ENCODE data around the gene VN1R5. TPM values are rescaled to one million over a fixed set of nuclear protein-coding genes. Genes with fewer than 3 reads are reported as not detected.

Gene VN1R5
- total and polyA plus RNA-seq, 9 of the 15 experiments (the other 6 are each of a cell fraction or from before 2014, with no cell fraction given) = not detected

DNA sequence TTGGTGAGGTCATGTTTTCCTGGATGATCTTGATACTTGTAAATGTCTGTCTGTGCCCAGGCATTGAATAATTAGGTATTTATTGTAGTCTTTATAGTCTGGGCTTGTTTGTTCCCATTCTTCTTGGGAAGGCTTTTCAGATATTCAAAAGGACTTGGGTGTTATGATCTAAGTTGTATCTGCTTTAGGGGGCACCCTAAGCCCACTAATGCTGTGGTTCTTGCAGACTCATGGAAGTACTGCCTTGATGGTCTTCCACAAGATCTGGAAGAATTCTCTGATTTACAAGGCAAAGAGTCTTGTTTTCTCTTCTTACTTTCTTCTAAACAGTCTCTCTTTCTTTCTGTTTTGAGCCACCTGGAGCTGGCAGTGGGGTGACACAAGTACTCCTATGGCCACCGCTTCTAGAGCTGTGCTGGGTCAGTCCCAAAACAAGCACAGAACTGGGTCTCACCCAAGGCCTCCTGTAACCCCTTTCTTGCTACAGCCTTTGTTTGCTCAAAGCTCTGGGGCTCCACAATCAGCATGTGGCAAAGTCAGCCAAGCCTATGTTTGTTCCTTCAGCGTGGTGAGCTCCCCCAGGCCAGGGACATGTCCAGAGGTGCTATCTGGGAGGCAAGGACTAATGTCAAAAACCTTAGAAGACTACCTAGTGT lies 12.6 kb downstream of the VN1R5 start:
- intact Hi-C loops (cut with micrococcal nuclease) (loop anchor here (1.0 kb wide), 1 partner anchor 219 kb away; no protein-coding TSS in a partner anchor), in situ Hi-C loops (cut with MboI) (no loop called here)
- no peak overlapping the region for H3K9ac ChIP-seq (ENCODE audit: insufficient read depth in 1 of 2, low read depth in 2 of 2, low read length in 2 of 2)
- no peak overlapping the region for H3K27ac ChIP-seq (ENCODE audit: extremely low read depth, low read depth, low read length)
- peaks cover 3% of the 10 kb centered on the region; the same call in 1 of the 2 replicates for H3K9me3 ChIP-seq (replicated peaks; ENCODE audit: control insufficient read depth, insufficient read depth, low read depth, low read length)
- no peak for DNase-seq (ENCODE audit: extremely low read depth in 1 of 4, low spot score in 3 of 4)
- H3K9me1 ChIP-seq (ENCODE audit: control insufficient read depth, insufficient read depth, low read length) = no peaks in the 10 kb centered on the region
- no peak for FAIRE-seq
- no peak for ATAC-seq
- ChIA-PET POLR2A (interaction anchor here (0.5 kb wide), 1 partner anchor 703 kb away, joined by 3 read pairs; no protein-coding TSS in a partner anchor), CTCF (ENCODE audit: low intra/inter-chr PET ratio) (no interaction called here)
- no peak overlapping the region for H2AFZ ChIP-seq (ENCODE audit: low read depth, low read length)
- no peak for TF ChIP-seq GATA2 (CRISPR knock-in tag; IDR thresholded peaks at IDR 0.05)
- peak in 1 of 2 experiments; percentile 29; a peak in 2 of 4 replicates for TF ChIP-seq RAD21 (CRISPR knock-in tag; conservative IDR thresholded peaks at IDR 0.05 in 1 of 2, IDR thresholded peaks at IDR 0.05 in 1 of 2)
- no peak for TF ChIP-seq FOXA1 (IDR thresholded peaks at IDR 0.05; ENCODE audit: borderline replicate concordance)
- TF ChIP-seq NFIX (CRISPR knock-in tag; IDR thresholded peaks at IDR 0.05; ENCODE audit: low read depth) = no peak
- TF ChIP-seq CBX5 (IDR thresholded peaks at IDR 0.05; ENCODE audit: borderline replicate concordance, low read depth) = no peak
- no peak for TF ChIP-seq ZNF12 (CRISPR knock-in tag; IDR thresholded peaks at IDR 0.05)
- TF ChIP-seq, protein P1, sequence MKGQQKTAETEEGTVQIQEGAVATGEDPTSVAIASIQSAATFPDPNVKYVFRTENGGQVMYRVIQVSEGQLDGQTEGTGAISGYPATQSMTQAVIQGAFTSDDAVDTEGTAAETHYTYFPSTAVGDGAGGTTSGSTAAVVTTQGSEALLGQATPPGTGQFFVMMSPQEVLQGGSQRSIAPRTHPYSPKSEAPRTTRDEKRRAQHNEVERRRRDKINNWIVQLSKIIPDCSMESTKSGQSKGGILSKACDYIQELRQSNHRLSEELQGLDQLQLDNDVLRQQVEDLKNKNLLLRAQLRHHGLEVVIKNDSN (CRISPR knock-in tag; IDR thresholded peaks at IDR 0.05) = no peak
- no peaks in the 10 kb centered on the region for H3K36me3 ChIP-seq (ENCODE audit: control insufficient read depth, insufficient read depth, low read length)
- no TSS peak for BruUV-seq (replicated peaks)
- no peaks in the 10 kb centered on the region for H3K79me2 ChIP-seq (ENCODE audit: control insufficient read depth, insufficient read depth, low read length)
- H3K4me1 ChIP-seq (replicated peaks in 1 of 2; ENCODE audit: control insufficient read depth in 2 of 2, insufficient read depth in 2 of 2, low read length in 2 of 2) = no peaks in the 10 kb centered on the region
- H3K4me2 ChIP-seq (ENCODE audit: insufficient read depth, low read length) = no peak overlapping the region
- H3K27me3 ChIP-seq (ENCODE audit: control insufficient read depth in 2 of 2, insufficient read depth in 2 of 2, low read length in 2 of 2) = no peaks in the 10 kb centered on the region
- 6% methylated on average over 2 of the region's 2 CpGs for WGBS (ENCODE audit: insufficient coverage, low coverage, missing lambda C conversion rate)
- no peak overlapping the region for H3K4me3 ChIP-seq
- H4K20me1 ChIP-seq (replicated peaks; ENCODE audit: control insufficient read depth, insufficient read depth, low read length) = no peaks in the 10 kb centered on the region

All from K562 (cell line).